ENCODE measurements around the gene STAU1. TPM values are rescaled to one million over a fixed set of nuclear protein-coding genes. Genes with fewer than 3 reads are reported as not detected.

Gene STAU1
- total and polyA plus RNA-seq, 2 donors (not counting 1 experiment from before 2014, with no cell fraction given) = 48.1 to 79.8 TPM

- peaks cover 19% of the 10 kb centered on the region for H3K36me3 ChIP-seq (ENCODE audit: control insufficient read depth, insufficient read depth, low read length)
- H4K20me1 ChIP-seq (ENCODE audit: control insufficient read depth, extremely low read depth, insufficient read depth, low read length) = no peaks in the 10 kb centered on the region
- no peaks in the 10 kb centered on the region for H3K4me1 ChIP-seq (ENCODE audit: control insufficient read depth, extremely low read depth, insufficient read depth, low read length)
- H3K4me2 ChIP-seq (ENCODE audit: extremely low read depth, insufficient read depth, low read length) = no peak overlapping the region
- no peak for DNase-seq (ENCODE audit: low read depth in 2 of 2)
- H3K27me3 ChIP-seq (ENCODE audit: control insufficient read depth, insufficient read depth, low read length) = no peaks in the 10 kb centered on the region
- no peaks in the 10 kb centered on the region for H3K79me2 ChIP-seq (ENCODE audit: control insufficient read depth, insufficient read depth, low read length)
- no peak overlapping the region for H2AFZ ChIP-seq (ENCODE audit: low read length)
- no peak overlapping the region for H3K9ac ChIP-seq (ENCODE audit: insufficient read depth, low read length)
- no peaks in the 10 kb centered on the region for H3K9me3 ChIP-seq (ENCODE audit: control insufficient read depth, insufficient read depth, low read depth, low read length)
- H3K27ac ChIP-seq (ENCODE audit: insufficient read depth, low read length) = no peak overlapping the region
- TF ChIP-seq EZH2 (IDR thresholded peaks at IDR 0.05; ENCODE audit: low read length, missing control alignments) (no peak), CTCF (conservative IDR thresholded peaks at IDR 0.05 in 1 of 2, IDR thresholded peaks at IDR 0.05 in 1 of 2; ENCODE audit: low read depth in 1 of 2, low read length in 2 of 2) (no peak)
- H3K4me3 ChIP-seq (replicated peaks in 1 of 4; ENCODE audit: control extremely low read depth in 1 of 4, insufficient read depth in 1 of 4, low read depth in 3 of 4, low read length in 4 of 4) = no peak overlapping the region
These were observed 42.5 kb upstream of the STAU1 start for GRCh38 chr20:49230561-49231133.

GRCh38 chr20:49230021-49230420, 41.9 kb upstream of the STAU1 start:
- DNase-seq (ENCODE audit: low read depth in 2 of 2) = no peak
- H2AFZ ChIP-seq (ENCODE audit: low read length) = no peak overlapping the region
- H3K27ac ChIP-seq (ENCODE audit: insufficient read depth, low read length) = no peak overlapping the region
- no peaks in the 10 kb centered on the region for H4K20me1 ChIP-seq (ENCODE audit: control insufficient read depth, extremely low read depth, insufficient read depth, low read length)
- no peak overlapping the region for H3K4me3 ChIP-seq (replicated peaks in 1 of 4; ENCODE audit: control extremely low read depth in 1 of 4, insufficient read depth in 1 of 4, low read depth in 3 of 4, low read length in 4 of 4)
- no peaks in the 10 kb centered on the region for H3K4me1 ChIP-seq (ENCODE audit: control insufficient read depth, extremely low read depth, insufficient read depth, low read length)
- H3K9ac ChIP-seq (ENCODE audit: insufficient read depth, low read length) = no peak overlapping the region
- H3K27me3 ChIP-seq (ENCODE audit: control insufficient read depth, insufficient read depth, low read length) = no peaks in the 10 kb centered on the region
- no peak overlapping the region for H3K4me2 ChIP-seq (ENCODE audit: extremely low read depth, insufficient read depth, low read length)
- TF ChIP-seq EZH2 (IDR thresholded peaks at IDR 0.05; ENCODE audit: low read length, missing control alignments) = no peak
- TF ChIP-seq CTCF (conservative IDR thresholded peaks at IDR 0.05 in 1 of 2, IDR thresholded peaks at IDR 0.05 in 1 of 2; ENCODE audit: low read depth in 1 of 2, low read length in 2 of 2) = no peak
- peaks cover 20% of the 10 kb centered on the region for H3K36me3 ChIP-seq (ENCODE audit: control insufficient read depth, insufficient read depth, low read length)
- no peaks in the 10 kb centered on the region for H3K79me2 ChIP-seq (ENCODE audit: control insufficient read depth, insufficient read depth, low read length)
- no peaks in the 10 kb centered on the region for H3K9me3 ChIP-seq (ENCODE audit: control insufficient read depth, insufficient read depth, low read depth, low read length)

- Histone ChIP-seq H3K36me3 (ENCODE audit: control insufficient read depth, insufficient read depth, low read length) (peaks cover 21% of the 10 kb centered on the region), H3K9ac (ENCODE audit: insufficient read depth, low read length) (no peak overlapping the region), H3K27ac (ENCODE audit: insufficient read depth, low read length) (no peak overlapping the region)
These were observed 41.2 kb upstream of the STAU1 start for GRCh38 chr20:49229381-49229780.

More at GRCh38 chr20:49229381-49229780, 41.2 kb upstream of the STAU1 start:
- no peak for TF ChIP-seq CTCF (conservative IDR thresholded peaks at IDR 0.05 in 1 of 2, IDR thresholded peaks at IDR 0.05 in 1 of 2; ENCODE audit: low read depth in 1 of 2, low read length in 2 of 2)
- no peak for TF ChIP-seq EZH2 (IDR thresholded peaks at IDR 0.05; ENCODE audit: low read length, missing control alignments)
- Histone ChIP-seq H3K79me2 (ENCODE audit: control insufficient read depth, insufficient read depth, low read length) (no peaks in the 10 kb centered on the region), H3K4me1 (ENCODE audit: control insufficient read depth, extremely low read depth, insufficient read depth, low read length) (no peaks in the 10 kb centered on the region), H3K27me3 (ENCODE audit: control insufficient read depth, insufficient read depth, low read length) (no peaks in the 10 kb centered on the region), H3K4me2 (ENCODE audit: extremely low read depth, insufficient read depth, low read length) (no peak overlapping the region), H3K4me3 (replicated peaks in 1 of 4; ENCODE audit: control extremely low read depth in 1 of 4, insufficient read depth in 1 of 4, low read depth in 3 of 4, low read length in 4 of 4) (no peak overlapping the region), H3K9me3 (ENCODE audit: control insufficient read depth, insufficient read depth, low read depth, low read length) (no peaks in the 10 kb centered on the region), H4K20me1 (ENCODE audit: control insufficient read depth, extremely low read depth, insufficient read depth, low read length) (no peaks in the 10 kb centered on the region), H2AFZ (ENCODE audit: low read length) (no peak overlapping the region)
- no peak for DNase-seq (ENCODE audit: low read depth in 2 of 2)

Data from fibroblast of lung (primary cell).